Occipital lobe (tissue), 2 donors: ENCODE results near the gene IGSF8. TPM values are rescaled to one million over a fixed set of nuclear protein-coding genes. Genes with fewer than 3 reads are reported as not detected.
"Not testable (repeated sequence)": the region's sequence is repeated elsewhere in the genome, so short reads cannot be mapped to it uniquely, and the experiment has no call there.

Experiments
- DNase-seq: peaks from one replicate; lab custom pipeline; 2025; lab: John Stamatoyannopoulos, UW
- total RNA-seq: library from RNA; depleted of rRNA; stranded (reverse); fragments of >200 nt; gene quantifications from one replicate; pipeline ENCODE4 v1.2.3, GENCODE V29; 2014

IGSF8 gene
- total RNA-seq, 1 donor from 2014 or later: 49.8 TPM

- peak; percentile 62 for DNase-seq
Observed at GRCh38 chr1:160127865-160128523, 29.6 kb upstream of the IGSF8 start.

GRCh38 chr1:160127381-160127780 lies 29.0 kb upstream of the IGSF8 start:
- no peak for DNase-seq

- DNase-seq: not testable (repeated sequence)
Observed at GRCh38 chr1:160126342-160126741, 27.9 kb upstream of the IGSF8 start.

GRCh38 chr1:160125746-160126145 lies 27.3 kb upstream of the IGSF8 start:
- DNase-seq: no peak

- DNase-seq: no peak
Observed at GRCh38 chr1:160124705-160125478, 26.5 kb upstream of the IGSF8 start.

- DNase-seq: no peak
Observed at GRCh38 chr1:160123726-160124125, 25.3 kb upstream of the IGSF8 start.

GRCh38 chr1:160122978-160123495 lies 24.6 kb upstream of the IGSF8 start:
- no peak for DNase-seq

- no peak for DNase-seq
Observed at GRCh38 chr1:160121388-160121787, 23.0 kb upstream of the IGSF8 start.

- no peak for DNase-seq
Observed at GRCh38 chr1:160120797-160121196, 22.4 kb upstream of the IGSF8 start.

GRCh38 chr1:160118928-160119327 lies 20.5 kb upstream of the IGSF8 start:
- no peak for DNase-seq

GRCh38 chr1:160117709-160118183 lies 19.3 kb upstream of the IGSF8 start:
- peak; percentile 81 for DNase-seq

- no peak for DNase-seq
Observed at GRCh38 chr1:160117300-160117699, 18.9 kb upstream of the IGSF8 start.

GRCh38 chr1:160116283-160117147 lies 18.1 kb upstream of the IGSF8 start:
- DNase-seq: peak; percentile 44

- DNase-seq: no peak
Observed at GRCh38 chr1:160115545-160116282, 17.3 kb upstream of the IGSF8 start, which contains the start of gene ATP1A2. TSS of gene ATP1A2 (plus strand) at chr1:160115759. CDS start at chr1:160115862, 103 bp downstream.

- DNase-seq: no peak
Observed at GRCh38 chr1:160114085-160114484, 15.7 kb upstream of the IGSF8 start.

- DNase-seq: no peak
Observed at GRCh38 chr1:160113407-160113806, 15.0 kb upstream of the IGSF8 start.

- no peak for DNase-seq
Observed at GRCh38 chr1:160112357-160112756, 13.9 kb upstream of the IGSF8 start.

GRCh38 chr1:160111462-160111861 lies 13.0 kb upstream of the IGSF8 start:
- not testable (repeated sequence) for DNase-seq

- DNase-seq: no peak
Observed at GRCh38 chr1:160109686-160110085, 11.3 kb upstream of the IGSF8 start.

GRCh38 chr1:160108888-160109662 lies 10.7 kb upstream of the IGSF8 start:
- no peak for DNase-seq
